HG03064 (cell line): ENCODE results near the gene IRF9.

Experiments used
- ATAC-seq: cut with Tn5 transposase; IDR thresholded peaks from one replicate; pipeline ENCODE4 v1.9.1; 2021; ENCODE audit warnings: low read depth; ENCODE audit not compliant: unreplicated experiment

The IRF9 gene

GRCh38 chr14:24146453-24146977 lies 14.6 kb upstream of the IRF9 start, which contains the start of gene PSME2:
Gene PSME2 (minus strand): TSS chr14:24146610. CDS start chr14:24146581, 29 bp downstream.
- ATAC-seq = peak; percentile 57

GRCh38 chr14:24146978-24147760 lies 13.9 kb upstream of the IRF9 start, which contains the start of gene RNF31:
Gene RNF31 (plus strand): TSS chr14:24147498. CDS start chr14:24147699, 201 bp downstream.
- ATAC-seq = peak; percentile 73

GRCh38 chr14:24147761-24148428 lies 13.2 kb upstream of the IRF9 start:
- no peak for ATAC-seq

GRCh38 chr14:24149302-24149969 lies 11.6 kb upstream of the IRF9 start:
- no peak for ATAC-seq

GRCh38 chr14:24150061-24150460 lies 11.0 kb upstream of the IRF9 start:
- ATAC-seq = no peak

GRCh38 chr14:24150567-24150966 lies 10.5 kb upstream of the IRF9 start:
- ATAC-seq = no peak

- ATAC-seq = no peak
These were observed 10.1 kb upstream of the IRF9 start for GRCh38 chr14:24150993-24151392.

GRCh38 chr14:24151404-24152080 lies 9.5 kb upstream of the IRF9 start:
- no peak for ATAC-seq

GRCh38 chr14:24155100-24155499 lies 6.0 kb upstream of the IRF9 start:
- ATAC-seq = no peak

GRCh38 chr14:24156840-24157239 lies 4.2 kb upstream of the IRF9 start:
- ATAC-seq = no peak

GRCh38 chr14:24157331-24157730 lies 3.7 kb upstream of the IRF9 start:
- no peak for ATAC-seq

GRCh38 chr14:24159777-24160498 lies 1.1 kb upstream of the IRF9 start:
- ATAC-seq = no peak

- no peak for ATAC-seq
These were observed 591 bp upstream of the IRF9 start for GRCh38 chr14:24160499-24160849.

- ATAC-seq = no peak
These were observed 1.0 kb downstream of the IRF9 start for GRCh38 chr14:24162093-24162492.

GRCh38 chr14:24164518-24164991 lies 3.5 kb downstream of the IRF9 start:
- no peak for ATAC-seq

GRCh38 chr14:24165785-24166184 lies 4.7 kb downstream of the IRF9 start:
- ATAC-seq = no peak

GRCh38 chr14:24167469-24168114 lies 6.5 kb downstream of the IRF9 start:
- ATAC-seq = no peak

- ATAC-seq = peak; percentile 86
These were observed 10.6 kb downstream of the IRF9 start, which contains the start of gene REC8 for GRCh38 chr14:24171422-24172260. Gene REC8 (plus strand): TSS chr14:24172080. CDS start chr14:24172553, 473 bp downstream.
